ENCODE measurements around the gene ETHE1. TPM values are rescaled to one million over a fixed set of nuclear protein-coding genes. Genes with fewer than 3 reads are reported as not detected.
A peak's percentile ranks its signal among the peaks of the same experiment; 100 is the strongest.

Gene ETHE1
- total RNA-seq, result 44.6 and 76.0 TPM in 2 replicates

DNA sequence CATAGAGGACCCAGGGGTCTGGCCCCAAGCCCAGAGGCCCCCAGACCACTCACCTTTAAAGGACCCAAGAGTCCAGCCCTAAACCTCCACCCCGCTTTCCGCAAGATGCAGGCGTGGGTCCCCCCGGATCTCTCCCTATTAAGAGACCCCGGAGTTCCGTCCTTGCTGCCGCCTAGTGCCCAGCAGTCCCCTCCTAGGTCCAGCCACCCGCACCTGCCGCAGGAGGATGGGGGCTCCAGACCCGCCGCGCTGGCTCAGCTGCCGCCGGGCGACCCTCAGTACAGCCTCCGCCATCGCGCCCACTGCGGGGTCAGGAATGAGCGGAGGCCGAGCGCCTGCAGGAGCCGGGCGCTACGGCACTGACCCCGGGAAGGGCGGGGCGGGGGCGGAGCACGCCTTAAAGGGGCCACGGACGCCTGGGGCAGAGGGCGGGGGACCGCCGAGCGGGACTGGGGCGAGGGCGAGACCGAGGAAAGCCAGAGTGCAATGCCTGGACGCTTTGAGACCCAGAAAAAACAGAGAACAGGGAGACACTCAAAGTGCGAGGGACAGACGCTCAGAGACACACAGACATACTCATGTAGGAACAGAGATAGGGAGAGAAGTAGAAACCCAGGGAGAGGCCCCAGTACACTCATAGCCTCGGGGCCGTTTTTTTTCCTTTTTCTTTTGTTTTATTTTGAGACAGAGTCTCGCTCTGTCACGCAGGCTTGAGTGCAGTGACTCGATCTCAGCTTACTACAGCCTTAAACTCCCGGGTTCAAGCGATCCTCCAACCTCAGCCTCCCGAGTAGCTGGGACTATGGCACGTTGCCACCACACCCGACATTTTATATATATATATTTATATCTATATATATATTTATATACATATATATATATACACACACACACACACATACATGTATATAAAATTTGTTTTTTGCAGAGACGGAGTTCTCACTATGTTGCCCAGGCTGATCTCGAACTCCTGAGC lies at the start of gene ETHE1:
Gene ETHE1, minus strand, starts transcription at position 318 of the 976 bp plus-strand sequence. Its CDS starts 24 bp downstream, at position 294.
- no peak for DNase-seq (ENCODE audit: extremely low read depth, low read depth, low spot score)

- DNase-seq (ENCODE audit: extremely low read depth, low read depth, low spot score), result no peak
Observed at GRCh38 chr19:43575955-43576878, 49.2 kb upstream of the ETHE1 start.

- DNase-seq (ENCODE audit: extremely low read depth, low read depth, low spot score), result peak; percentile 89
Observed at GRCh38 chr19:43575156-43575950, 48.4 kb upstream of the ETHE1 start, which contains the start of the genes PINLYP and XRCC1. Gene PINLYP (plus strand): TSS chr19:43575801. CDS start chr19:43577192, 1,391 bp downstream. Gene XRCC1 (minus strand): TSS chr19:43575527. CDS start chr19:43575458, 69 bp downstream.

DNA sequence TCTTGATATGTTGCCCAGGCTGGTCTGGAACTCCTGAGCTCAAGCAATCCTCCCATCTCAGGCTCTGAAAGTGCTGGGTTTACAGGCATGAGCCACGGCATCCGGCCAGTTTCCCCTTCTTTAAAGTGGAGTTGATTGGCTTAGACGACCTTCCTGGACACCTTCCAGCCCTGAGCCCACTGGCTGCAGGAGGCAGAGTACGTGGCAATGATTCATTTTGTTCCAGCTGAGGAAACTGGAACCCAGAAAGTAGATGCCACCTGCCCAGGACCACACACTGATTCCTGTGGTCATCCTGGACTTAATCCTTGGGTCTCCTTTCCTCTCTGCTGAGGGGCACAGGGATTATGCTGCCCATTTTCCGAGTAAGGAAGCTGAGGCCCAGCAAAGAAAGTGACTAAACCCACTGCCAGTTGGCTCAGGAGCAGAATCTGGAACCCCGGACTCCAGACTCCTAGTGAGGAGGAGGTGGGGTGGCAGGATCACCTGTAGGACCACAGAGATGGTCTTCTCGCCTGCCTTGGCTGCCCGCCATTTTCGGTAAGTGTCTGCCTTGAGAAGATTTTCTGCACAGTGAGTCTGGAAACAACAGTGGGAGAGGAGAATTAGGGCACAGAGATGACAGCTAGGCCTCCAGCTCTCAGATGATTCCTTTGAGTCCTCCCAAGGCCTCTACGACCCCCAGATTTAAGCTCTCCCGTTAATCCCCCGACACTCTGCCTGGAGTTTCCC lies 47.6 kb upstream of the ETHE1 start:
- DNase-seq (ENCODE audit: extremely low read depth, low read depth, low spot score), result no peak

DNA sequence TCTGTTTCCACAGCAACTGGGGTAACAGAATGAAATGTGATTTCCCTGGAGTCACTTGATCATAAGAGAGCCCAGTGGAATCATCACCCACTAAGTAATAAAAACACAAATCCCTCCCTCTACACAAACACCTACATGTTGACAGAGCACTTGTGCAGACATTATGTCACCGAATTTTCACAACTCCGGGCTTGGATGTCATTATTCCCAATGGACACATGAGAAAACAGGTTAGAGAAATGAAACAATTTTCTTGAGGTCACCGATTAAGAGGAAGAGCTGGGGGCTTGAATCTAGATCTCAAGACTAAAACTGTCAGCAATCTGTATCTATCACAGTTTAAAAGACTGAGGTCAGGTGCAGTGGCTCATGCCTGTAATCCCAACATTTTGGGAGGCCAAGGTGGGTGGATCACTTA lies 45.2 kb upstream of the ETHE1 start:
- no peak for DNase-seq (ENCODE audit: extremely low read depth, low read depth, low spot score)

- DNase-seq (ENCODE audit: extremely low read depth, low read depth, low spot score), result no peak
Observed at GRCh38 chr19:43570174-43570791, 43.3 kb upstream of the ETHE1 start.

DNA sequence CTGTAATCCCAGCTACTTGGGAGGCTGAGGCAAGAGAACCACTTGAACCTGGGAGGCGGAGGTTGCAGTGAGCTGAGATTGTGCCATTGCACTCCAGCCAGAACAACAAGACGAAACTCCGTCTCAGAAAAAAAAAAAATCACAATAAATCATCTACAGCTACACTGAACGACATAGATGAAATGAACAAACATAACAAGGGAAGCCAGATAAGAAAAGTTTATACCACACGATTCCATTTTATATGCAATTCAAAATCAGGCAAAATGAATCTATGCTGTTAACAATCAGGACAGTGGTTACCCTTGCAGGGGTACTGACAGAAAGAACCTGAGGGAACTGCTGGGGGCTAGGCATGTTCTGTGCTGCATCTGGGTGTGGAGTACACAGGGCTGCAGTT lies 42.7 kb upstream of the ETHE1 start:
- no peak for DNase-seq (ENCODE audit: extremely low read depth, low read depth, low spot score)

DNA sequence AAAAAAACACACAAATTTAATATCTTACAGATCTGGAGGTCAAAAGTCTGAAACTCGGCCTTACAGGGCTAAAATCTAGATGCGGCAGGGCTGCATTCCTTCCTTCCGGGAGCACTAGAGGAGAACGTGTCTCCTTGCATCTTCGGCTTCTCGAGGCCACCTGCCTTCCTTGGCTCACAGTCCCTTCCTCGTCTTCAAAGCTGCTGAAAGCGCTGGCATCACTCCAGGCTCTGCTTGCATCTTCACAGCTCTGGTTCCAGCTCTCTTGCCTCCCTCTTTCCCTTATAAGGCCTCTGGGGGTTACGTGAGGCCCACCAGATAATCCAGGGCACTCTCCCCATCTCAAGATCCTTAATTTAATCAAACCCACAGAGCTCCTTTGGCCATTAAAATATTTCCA lies 37.8 kb upstream of the ETHE1 start:
- no peak for DNase-seq (ENCODE audit: extremely low read depth, low read depth, low spot score)

- DNase-seq (ENCODE audit: extremely low read depth, low read depth, low spot score), result no peak
Observed at GRCh38 chr19:43563816-43564457, 36.9 kb upstream of the ETHE1 start.

DNA sequence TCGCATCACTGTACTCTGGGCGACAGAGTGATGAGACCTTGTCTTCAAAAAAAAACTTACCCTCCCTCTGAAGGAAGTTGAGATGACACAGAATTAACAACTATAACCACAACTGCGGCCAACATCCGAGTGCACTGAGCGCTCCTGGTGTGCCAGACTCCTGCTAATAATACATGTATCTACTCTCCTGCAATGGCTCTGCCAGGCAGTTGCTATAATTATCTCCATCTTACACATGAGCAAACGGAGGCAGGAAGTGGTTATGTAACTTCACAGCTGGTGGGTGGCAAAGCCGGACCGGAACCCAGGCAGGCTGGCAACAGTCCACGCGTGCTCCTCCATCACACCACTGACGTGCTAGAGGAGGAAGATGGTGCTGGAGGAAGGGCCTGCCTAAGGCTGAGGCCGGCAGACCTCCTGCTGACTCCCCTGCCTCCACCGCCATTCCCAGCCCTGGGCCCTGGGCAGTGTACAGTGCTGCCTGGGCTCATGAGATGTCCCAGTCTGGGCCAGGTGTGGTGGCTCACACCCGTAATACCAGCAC lies 35.8 kb upstream of the ETHE1 start:
- no peak for DNase-seq (ENCODE audit: extremely low read depth, low read depth, low spot score)

DNA sequence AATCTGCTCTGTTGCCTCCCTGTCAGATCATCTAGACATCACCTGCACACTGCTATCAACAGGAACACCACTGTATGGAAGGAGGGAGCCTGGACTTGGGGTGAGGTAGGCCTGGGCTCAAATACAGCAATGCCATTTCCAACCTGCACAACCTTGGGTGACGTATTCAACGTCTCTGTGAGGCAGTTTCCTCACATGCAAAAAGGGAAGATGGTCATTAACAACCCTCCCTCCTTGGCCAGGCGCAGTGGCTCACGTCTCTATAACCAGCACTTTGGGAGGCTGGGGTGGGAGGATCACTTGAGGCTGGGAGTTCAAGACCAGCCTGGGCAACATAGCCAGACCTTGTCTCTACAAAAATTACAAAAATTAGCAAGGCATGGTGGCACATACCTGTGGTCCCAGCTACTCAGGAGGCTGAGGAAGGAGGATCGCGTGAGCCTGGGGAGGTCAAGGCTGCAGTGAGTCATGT lies 35.3 kb upstream of the ETHE1 start:
- no peak for DNase-seq (ENCODE audit: extremely low read depth, low read depth, low spot score)

- no peak for DNase-seq (ENCODE audit: extremely low read depth, low read depth, low spot score)
Observed at GRCh38 chr19:43561139-43561970, 34.4 kb upstream of the ETHE1 start.

GRCh38 chr19:43560687-43561086 lies 33.7 kb upstream of the ETHE1 start:
- DNase-seq (ENCODE audit: extremely low read depth, low read depth, low spot score), result no peak

DNA sequence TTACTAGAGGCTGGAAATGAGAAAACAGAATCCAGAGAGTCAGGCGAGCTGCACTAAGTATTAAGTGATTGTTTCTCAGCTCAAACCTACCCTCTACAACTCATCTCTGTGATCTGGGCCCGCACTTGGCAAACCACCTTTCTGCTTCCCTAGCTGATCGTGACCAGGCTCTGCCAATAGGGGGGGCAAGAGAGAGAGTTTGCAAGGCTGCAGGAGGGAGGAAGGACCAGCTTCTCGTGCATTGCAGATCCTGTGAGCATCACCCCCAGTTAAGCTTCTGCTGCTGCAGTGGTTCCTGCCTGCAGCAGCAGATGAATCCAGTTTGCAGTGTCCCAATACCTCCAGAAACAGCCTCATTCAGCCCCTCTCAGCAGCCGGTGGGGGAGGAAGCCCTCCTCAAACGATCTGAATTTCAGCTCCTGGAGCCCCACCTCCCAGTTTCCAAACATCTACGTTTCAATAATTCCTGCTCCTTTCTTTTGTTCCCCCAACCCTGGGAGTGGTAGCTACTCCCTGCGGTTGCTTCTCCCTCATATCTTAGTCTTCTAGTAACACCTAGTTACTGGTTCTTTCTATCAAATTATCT lies 28.3 kb upstream of the ETHE1 start:
- DNase-seq (ENCODE audit: extremely low read depth, low read depth, low spot score), result peak; percentile 16

GRCh38 chr19:43554317-43554895 lies 27.4 kb upstream of the ETHE1 start:
- DNase-seq (ENCODE audit: extremely low read depth, low read depth, low spot score), result no peak

DNA sequence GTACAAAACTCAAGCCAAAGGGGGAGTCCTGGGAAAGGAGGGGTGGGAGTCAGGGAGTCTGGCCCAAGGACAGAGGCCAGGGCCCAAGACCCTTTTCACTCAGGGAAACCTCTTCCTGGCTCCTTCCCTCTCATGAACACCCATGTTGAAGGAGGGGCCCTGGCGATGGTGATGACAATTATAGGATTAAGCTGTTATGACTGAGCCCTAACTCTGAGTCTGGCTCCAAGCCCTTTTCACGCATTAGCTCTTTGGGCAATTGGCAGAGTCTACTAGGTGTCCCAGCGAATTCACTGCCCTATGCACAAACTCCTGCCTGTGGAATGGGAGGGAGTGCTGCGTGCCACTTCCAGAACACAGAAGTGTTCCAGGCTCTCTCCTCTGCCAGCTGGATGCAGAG lies 26.7 kb upstream of the ETHE1 start:
- DNase-seq (ENCODE audit: extremely low read depth, low read depth, low spot score), result no peak

DNA sequence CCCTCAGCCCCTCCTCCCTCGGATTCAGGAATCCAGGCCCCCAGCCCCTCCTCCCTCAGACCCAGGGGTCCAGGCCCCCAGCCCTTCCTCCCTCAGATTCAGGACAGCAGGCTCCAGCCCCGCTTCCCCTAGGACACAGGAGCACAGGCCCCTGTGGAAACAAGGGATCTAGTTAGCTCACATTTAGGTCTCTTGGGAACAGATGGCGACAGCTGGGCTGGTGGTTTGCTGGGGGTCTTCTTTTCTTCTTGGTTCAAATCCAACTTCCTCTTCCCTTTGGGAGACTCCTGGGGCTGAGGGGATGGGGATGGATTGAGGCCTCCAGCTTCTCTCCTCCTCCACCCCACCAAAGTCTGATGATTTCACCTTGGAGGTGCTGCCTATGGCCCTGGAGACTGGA lies 25.6 kb upstream of the ETHE1 start:
- no peak for DNase-seq (ENCODE audit: extremely low read depth, low read depth, low spot score)

All from glomerular endothelial cell (primary cell).